ENCODE measurements around the gene LTBP3.

DNA sequence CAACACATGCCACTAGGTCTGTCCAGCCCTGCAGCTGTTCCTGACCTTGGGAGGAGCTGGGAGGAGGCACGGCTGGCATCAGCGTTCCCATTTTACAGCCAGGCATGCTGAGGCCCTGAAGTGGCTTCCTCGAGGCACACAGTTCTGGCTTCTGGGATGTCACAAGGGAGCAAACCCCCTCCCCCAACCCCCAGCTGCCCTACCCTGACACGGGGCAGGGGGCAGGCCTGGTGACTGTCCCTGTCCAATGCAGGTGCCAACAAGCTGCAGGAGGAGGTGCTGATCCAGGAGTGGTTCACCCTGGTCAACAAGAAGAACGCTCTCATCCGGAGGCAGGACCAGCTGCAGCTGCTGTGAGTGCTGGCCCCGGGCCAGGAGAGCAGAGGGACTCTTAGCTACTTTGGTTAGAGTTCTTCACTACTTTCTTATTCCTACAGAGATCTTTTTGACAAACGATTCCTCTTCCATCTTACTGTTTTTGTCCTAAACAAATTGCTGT is 32.1 kb upstream of the LTBP3 start:
- TF ChIP-seq, protein P1, sequence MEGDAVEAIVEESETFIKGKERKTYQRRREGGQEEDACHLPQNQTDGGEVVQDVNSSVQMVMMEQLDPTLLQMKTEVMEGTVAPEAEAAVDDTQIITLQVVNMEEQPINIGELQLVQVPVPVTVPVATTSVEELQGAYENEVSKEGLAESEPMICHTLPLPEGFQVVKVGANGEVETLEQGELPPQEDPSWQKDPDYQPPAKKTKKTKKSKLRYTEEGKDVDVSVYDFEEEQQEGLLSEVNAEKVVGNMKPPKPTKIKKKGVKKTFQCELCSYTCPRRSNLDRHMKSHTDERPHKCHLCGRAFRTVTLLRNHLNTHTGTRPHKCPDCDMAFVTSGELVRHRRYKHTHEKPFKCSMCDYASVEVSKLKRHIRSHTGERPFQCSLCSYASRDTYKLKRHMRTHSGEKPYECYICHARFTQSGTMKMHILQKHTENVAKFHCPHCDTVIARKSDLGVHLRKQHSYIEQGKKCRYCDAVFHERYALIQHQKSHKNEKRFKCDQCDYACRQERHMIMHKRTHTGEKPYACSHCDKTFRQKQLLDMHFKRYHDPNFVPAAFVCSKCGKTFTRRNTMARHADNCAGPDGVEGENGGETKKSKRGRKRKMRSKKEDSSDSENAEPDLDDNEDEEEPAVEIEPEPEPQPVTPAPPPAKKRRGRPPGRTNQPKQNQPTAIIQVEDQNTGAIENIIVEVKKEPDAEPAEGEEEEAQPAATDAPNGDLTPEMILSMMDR (IDR thresholded peaks at IDR 0.05; ENCODE audit: insufficient read depth, low read length, poor library complexity, severe bottlenecking): no peak
- no peak for TF ChIP-seq EZH2phosphoT487 (conservative IDR thresholded peaks at IDR 0.05; ENCODE audit: low read length)
